Mesenchymal stem cell (in vitro differentiated cells and primary cell): ENCODE results near the gene FLT4.
"Not testable (repeated sequence)": the region's sequence is repeated elsewhere in the genome, so short reads cannot be mapped to it uniquely, and the experiment has no call there.

Experiments used
- DNase-seq: peaks from one replicate; pipeline ENCODE4 v3.0.0-alpha.2; 2013
- H2AFZ ChIP-seq: one replicate; pipeline ENCODE4 v1.6.1; 2013; ENCODE audit warnings: low read depth, mild to moderate bottlenecking, control low read depth, inconsistent platforms, low read length, moderate library complexity
- H2AK5ac ChIP-seq: 2 replicates; pipeline ENCODE4 v1.6.1; 2013; ENCODE audit warnings: low read length, moderate library complexity, mild to moderate bottlenecking, inconsistent platforms; ENCODE audit not compliant: severe bottlenecking
- H2BK120ac ChIP-seq: one replicate; pipeline ENCODE4 v1.6.1; 2013; ENCODE audit warnings: low read depth, mild to moderate bottlenecking, inconsistent platforms, low read length, moderate library complexity
- H2BK12ac ChIP-seq, 2 experiments: one replicate each; pipeline ENCODE4 v1.6.1; 2013; ENCODE audit warnings: inconsistent platforms in 2 of 2, low read length in 2 of 2, mild to moderate bottlenecking in 2 of 2, moderate library complexity in 2 of 2, control low read depth in 1 of 2
- H2BK15ac ChIP-seq: one replicate; pipeline ENCODE4 v1.6.1; 2013; ENCODE audit warnings: mild to moderate bottlenecking, low read depth, inconsistent platforms; ENCODE audit not compliant: poor library complexity, severe bottlenecking
- H2BK5ac ChIP-seq: 2 replicates; pipeline ENCODE4 v1.6.1; 2013; ENCODE audit warnings: low read depth, mild to moderate bottlenecking, low read length, control low read depth, inconsistent platforms; ENCODE audit not compliant: poor library complexity, severe bottlenecking
- H3K14ac ChIP-seq, 2 experiments: one replicate each; pipeline ENCODE4 v1.6.1; 2013; ENCODE audit warnings: inconsistent platforms in 2 of 2, low read length in 2 of 2, control low read depth in 1 of 2, mild to moderate bottlenecking in 1 of 2, moderate library complexity in 1 of 2
- H3K18ac ChIP-seq, 2 experiments: one replicate each; pipeline ENCODE4 v1.6.1; 2013; ENCODE audit warnings: inconsistent platforms in 2 of 2, low read length in 2 of 2, control low read depth in 1 of 2, low read depth in 1 of 2, mild to moderate bottlenecking in 1 of 2
- H3K23ac ChIP-seq, 2 experiments: one replicate each; pipeline ENCODE4 v1.6.1; 2013; ENCODE audit warnings: inconsistent platforms in 2 of 2, low read length in 2 of 2, mild to moderate bottlenecking in 2 of 2, moderate library complexity in 2 of 2, control low read depth in 1 of 2
- H3K27ac ChIP-seq: 2 replicates; pipeline ENCODE4 v1.5.1; 2013; ENCODE audit warnings: mild to moderate bottlenecking, moderate library complexity, low read length, control low read depth, inconsistent platforms; ENCODE audit not compliant: poor library complexity, severe bottlenecking
- H3K27me3 ChIP-seq, 2 experiments: 2 replicates each; pipeline versions ENCODE4 v1.6.1 to v1.7.0; 2013; ENCODE audit warnings: low read length in 2 of 2, mild to moderate bottlenecking in 2 of 2, moderate library complexity in 2 of 2, control low read depth in 1 of 2, inconsistent platforms in 1 of 2; ENCODE audit not compliant: control insufficient read depth in 1 of 2, insufficient read depth in 1 of 2
- H3K36me3 ChIP-seq, 2 experiments: 2 replicates each; pipeline versions ENCODE4 v1.6.1 to v1.7.0; 2013; ENCODE audit warnings: low read length in 2 of 2, control low read depth in 1 of 2, inconsistent platforms in 1 of 2, low read depth in 1 of 2, mild to moderate bottlenecking in 1 of 2; ENCODE audit not compliant: insufficient read depth in 2 of 2, control insufficient read depth in 1 of 2
- H3K4ac ChIP-seq, 2 experiments: one replicate each; pipeline ENCODE4 v1.6.1; 2013; ENCODE audit warnings: inconsistent platforms in 2 of 2, low read length in 2 of 2, mild to moderate bottlenecking in 2 of 2, moderate library complexity in 2 of 2, control low read depth in 1 of 2, low read depth in 1 of 2
- H3K4me1 ChIP-seq: 2 replicates; pipeline ENCODE4 v1.6.1; 2013; ENCODE audit warnings: low read depth, low read length, control low read depth; ENCODE audit not compliant: control insufficient read depth, insufficient read depth
- H3K4me2 ChIP-seq: 2 replicates; pipeline ENCODE4 v1.6.1; 2013; ENCODE audit warnings: low read length, mild to moderate bottlenecking, inconsistent platforms; ENCODE audit not compliant: poor library complexity, severe bottlenecking
- H3K4me3 ChIP-seq, 2 experiments: 2 replicates each; pipeline versions ENCODE4 v1.5.1 to v1.7.0; 2013; ENCODE audit warnings: low read length in 2 of 2, mild to moderate bottlenecking in 2 of 2, control low read depth in 1 of 2, low read depth in 1 of 2; ENCODE audit not compliant: insufficient read depth in 1 of 2
- H3K79me1 ChIP-seq: replicated peaks from 2 replicates; pipeline ENCODE4 v1.6.1; 2013; ENCODE audit warnings: mild to moderate bottlenecking, control low read depth, low read length, inconsistent platforms; ENCODE audit not compliant: poor library complexity, severe bottlenecking
- H3K9ac ChIP-seq: 2 replicates; pipeline ENCODE4 v1.7.0; 2013; ENCODE audit warnings: mild to moderate bottlenecking, low read length, moderate library complexity
- H3K9me3 ChIP-seq: 2 replicates; pipeline ENCODE4 v1.7.0; 2013; ENCODE audit warnings: mild to moderate bottlenecking, low read length; ENCODE audit not compliant: control insufficient read depth
- H4K8ac ChIP-seq: one replicate; pipeline ENCODE4 v1.6.1; 2013; ENCODE audit warnings: inconsistent platforms, mild to moderate bottlenecking, low read length, moderate library complexity
- H4K91ac ChIP-seq: one replicate; pipeline ENCODE4 v1.6.1; 2013; ENCODE audit warnings: mild to moderate bottlenecking, low read length, inconsistent platforms
- WGBS: methylation state at CpG from one replicate; pipeline ENCODE4 v1.1.7; 2013; ENCODE audit warnings: mixed read lengths; 5-methylcytosine and 5-hydroxymethylcytosine counted together

Gene FLT4

GRCh38 chr5:180682560-180682959 is 33.2 kb upstream of the FLT4 start:
- Histone ChIP-seq H2BK15ac (no peak overlapping the region), H3K27ac (no peak overlapping the region), H2AFZ (no peak overlapping the region), H4K8ac (no peak overlapping the region), H3K27me3 (peaks cover 9 to 48% of the 10 kb centered on the region in 2 experiments), H2BK12ac (no peak overlapping the region), H3K23ac (no peak overlapping the region), H3K4me1 (no peaks in the 10 kb centered on the region), H3K79me1 (no peaks in the 10 kb centered on the region), H3K4ac (no peak overlapping the region), H2BK120ac (no peak overlapping the region), H3K18ac (no peak overlapping the region), H3K9me3 (no peaks in the 10 kb centered on the region), H3K4me2 (no peak overlapping the region), H3K9ac (no peak overlapping the region), H3K4me3 (no peak overlapping the region), H2AK5ac (no peak overlapping the region), H3K14ac (no peak overlapping the region), H3K36me3 (no peaks in the 10 kb centered on the region), H4K91ac (no peak overlapping the region), H2BK5ac (no peak overlapping the region)
- no peak for DNase-seq
- 70% methylated on average over 8 of the region's 8 CpGs for WGBS

GRCh38 chr5:180682008-180682407 is 32.6 kb upstream of the FLT4 start:
- H3K79me1 ChIP-seq, H2BK120ac ChIP-seq, H3K23ac ChIP-seq, H2AK5ac ChIP-seq, H3K36me3 ChIP-seq, H3K4me3 ChIP-seq, DNase-seq, H3K4me2 ChIP-seq, H2BK5ac ChIP-seq, H3K27ac ChIP-seq, H3K14ac ChIP-seq, H2BK12ac ChIP-seq, H3K9ac ChIP-seq, H3K4me1 ChIP-seq, H2BK15ac ChIP-seq, H2AFZ ChIP-seq, H4K91ac ChIP-seq, H3K18ac ChIP-seq, H3K4ac ChIP-seq, H3K9me3 ChIP-seq, H4K8ac ChIP-seq: not testable (repeated sequence)
- H3K27me3 ChIP-seq = peaks cover 9 to 42% of the 10 kb centered on the region in 2 experiments
- 91% methylated on average over 9 of the region's 12 CpGs for WGBS

- peaks cover 24 to 38% of the 10 kb centered on the region in 2 experiments for H3K27me3 ChIP-seq
- DNase-seq, H2BK12ac ChIP-seq, H3K79me1 ChIP-seq, H3K4me3 ChIP-seq, H2AK5ac ChIP-seq, H3K9ac ChIP-seq, H4K8ac ChIP-seq, H3K4ac ChIP-seq, H3K36me3 ChIP-seq, H3K23ac ChIP-seq, H3K18ac ChIP-seq, H3K27ac ChIP-seq, H2BK120ac ChIP-seq, H3K9me3 ChIP-seq, H3K4me2 ChIP-seq, H4K91ac ChIP-seq, H2BK15ac ChIP-seq, H3K4me1 ChIP-seq, H2BK5ac ChIP-seq, H2AFZ ChIP-seq, H3K14ac ChIP-seq: not testable (repeated sequence)
- 86% methylated on average over 10 of the region's 10 CpGs for WGBS
These were observed 28.9 kb upstream of the FLT4 start for GRCh38 chr5:180678319-180678718.

- H2BK15ac ChIP-seq = no peak overlapping the region
- H3K14ac ChIP-seq = no peak overlapping the region
- H3K36me3 ChIP-seq = no peaks in the 10 kb centered on the region
- WGBS = 82% methylated on average over 13 of the region's 14 CpGs
- no peak overlapping the region for H2BK12ac ChIP-seq
- H3K9ac ChIP-seq = no peak overlapping the region
- DNase-seq = no peak
- H4K91ac ChIP-seq = no peak overlapping the region
- no peak overlapping the region for H3K4me3 ChIP-seq
- peaks cover 43 to 45% of the 10 kb centered on the region in 2 experiments for H3K27me3 ChIP-seq
- no peaks in the 10 kb centered on the region for H3K9me3 ChIP-seq
- H4K8ac ChIP-seq = no peak overlapping the region
- H3K23ac ChIP-seq = no peak overlapping the region
- H3K4me2 ChIP-seq = no peak overlapping the region
- no peak overlapping the region for H2AK5ac ChIP-seq
- H3K79me1 ChIP-seq = no peaks in the 10 kb centered on the region
- no peak overlapping the region for H3K4ac ChIP-seq
- no peak overlapping the region for H2BK5ac ChIP-seq
- no peak overlapping the region for H3K18ac ChIP-seq
- H3K27ac ChIP-seq = no peak overlapping the region
- H3K4me1 ChIP-seq = peaks cover 8% of the 10 kb centered on the region
- no peak overlapping the region for H2BK120ac ChIP-seq
- no peak overlapping the region for H2AFZ ChIP-seq
These were observed 25.7 kb upstream of the FLT4 start for GRCh38 chr5:180675036-180675635.
